ENCODE measurements around the gene CCDC88C.
"Not testable (repeated sequence)": the region's sequence is repeated elsewhere in the genome, so short reads cannot be mapped to it uniquely, and the experiment has no call there.

The CCDC88C gene

DNA sequence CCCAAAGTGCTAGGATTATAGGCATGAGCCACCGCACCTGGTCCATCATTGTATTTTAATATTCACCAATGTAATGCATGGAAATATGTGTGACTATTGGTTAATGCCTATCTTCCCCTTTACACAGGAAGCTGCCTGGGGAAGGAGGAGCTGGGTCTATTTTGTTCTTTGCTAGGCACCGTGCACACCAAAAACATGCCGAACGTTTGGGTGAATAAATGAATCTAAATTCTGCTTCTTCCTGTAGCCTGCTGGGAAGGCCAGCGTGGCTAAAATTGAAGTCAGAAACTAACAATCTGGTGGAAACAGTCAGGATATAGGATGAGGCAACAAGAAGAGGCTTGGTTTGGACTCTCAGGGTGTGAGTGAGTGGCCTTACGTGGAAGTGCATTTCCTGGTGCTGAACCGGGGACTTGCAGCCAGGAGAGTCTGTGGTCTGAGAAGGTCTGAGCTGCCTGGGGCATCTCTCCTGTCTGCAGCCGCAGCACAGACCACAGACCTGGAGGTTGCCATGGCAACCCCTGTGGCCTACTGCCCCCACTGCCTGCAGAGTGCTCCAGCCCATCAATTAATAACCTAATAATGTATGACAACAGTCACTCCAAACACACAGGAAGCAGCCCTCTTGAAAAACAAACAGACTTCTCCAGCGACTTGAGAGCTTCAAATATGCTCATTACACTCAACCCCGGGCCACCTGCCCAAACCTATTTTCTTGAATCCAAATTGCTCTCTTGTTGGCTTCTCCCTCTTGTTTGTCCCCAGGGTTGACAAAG is 167.6 kb downstream of the CCDC88C start:
- peak; percentile 83 for DNase-seq (ENCODE audit: low spot score)

DNA sequence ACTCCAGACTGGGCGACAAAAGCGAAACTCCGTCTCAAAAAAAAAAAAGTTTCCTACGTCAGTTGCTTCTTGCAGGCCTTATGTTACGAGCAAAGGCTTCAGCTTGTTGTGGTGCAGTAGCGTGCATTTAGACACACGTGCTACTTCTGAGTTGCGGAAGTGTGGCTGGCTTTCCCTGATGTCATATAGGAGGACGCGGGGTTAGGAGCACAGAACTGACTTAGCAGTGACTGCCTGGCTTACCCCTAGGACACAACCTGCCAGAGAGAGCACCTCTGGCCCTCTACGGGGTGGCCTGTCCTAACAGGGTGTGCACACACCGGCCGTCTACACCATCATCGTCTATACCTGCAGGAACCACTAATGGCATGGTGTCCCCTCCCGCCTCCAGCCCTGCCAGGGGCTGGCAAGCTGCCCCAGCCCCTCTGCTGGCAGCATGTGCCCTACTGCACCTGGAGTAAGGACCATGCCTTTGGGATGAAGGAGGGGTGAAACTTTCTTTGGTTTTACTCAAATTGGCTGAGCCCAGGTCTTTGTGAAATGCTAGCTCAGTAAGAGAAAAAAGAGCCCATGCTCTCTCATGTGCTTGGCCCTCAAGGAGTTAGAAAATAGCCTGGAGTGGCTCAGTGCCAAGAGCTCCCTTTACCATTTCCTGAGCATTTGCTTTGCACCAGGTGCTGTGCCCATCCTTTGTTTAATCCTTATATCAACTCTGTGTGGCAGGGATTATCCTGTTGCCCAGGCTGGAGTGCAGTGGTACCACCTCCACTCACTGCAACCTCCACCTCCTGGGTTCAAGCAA is 171.4 kb downstream of the CCDC88C start:
- peak; percentile 40 for DNase-seq (ENCODE audit: low spot score)

- DNase-seq (ENCODE audit: low spot score), result not testable (repeated sequence)
Measured at GRCh38 chr14:91245616-91246015, 172.0 kb downstream of the CCDC88C start.

DNA sequence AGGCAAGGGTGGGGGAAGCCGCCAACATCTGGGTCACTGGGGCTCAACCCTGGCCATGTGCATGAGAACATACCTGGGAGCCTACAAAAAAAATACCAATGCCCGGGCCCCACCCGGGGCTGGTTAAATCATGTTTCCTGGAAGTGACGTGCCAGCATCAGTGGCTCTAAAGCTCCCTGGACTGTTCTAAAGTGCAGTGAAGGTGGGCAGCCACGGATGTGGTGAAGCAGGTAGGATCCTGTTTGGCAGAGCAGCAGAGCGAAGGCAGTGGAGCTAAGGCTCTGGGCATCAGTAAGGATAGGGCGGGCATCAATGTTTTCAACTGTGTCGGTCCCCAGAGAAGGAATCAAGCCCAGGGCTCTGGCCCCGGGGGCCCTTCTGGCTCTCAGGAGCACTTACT is 172.6 kb downstream of the CCDC88C start:
- no peak for DNase-seq (ENCODE audit: low spot score)

DNA sequence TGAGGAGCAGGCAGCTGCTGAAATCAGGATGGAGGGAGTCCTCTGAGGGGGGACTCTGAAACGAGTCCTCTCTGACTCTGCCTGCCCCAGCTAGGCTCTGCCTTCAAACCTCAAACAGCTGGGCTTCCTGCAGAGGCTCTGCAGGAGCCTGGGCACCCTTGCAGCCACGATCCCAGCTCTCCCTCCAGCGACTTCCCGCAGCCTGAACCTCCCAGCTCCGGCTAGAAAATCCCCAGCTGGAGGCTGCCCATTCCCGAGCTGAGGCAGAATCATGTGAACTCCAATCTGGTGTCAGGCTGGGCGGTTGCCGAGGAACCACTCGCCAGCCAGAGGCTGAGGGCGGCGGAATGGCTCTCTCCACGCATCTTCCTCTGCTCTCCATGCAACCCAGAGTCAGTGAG is 173.1 kb downstream of the CCDC88C start, which contains the start of gene GPR68:
TSS of gene GPR68 (minus strand) at position 204 of the 401 bp plus-strand sequence. CDS start 9,654 bp downstream, outside the sequence.
- no peak for DNase-seq (ENCODE audit: low spot score)

- DNase-seq (ENCODE audit: low spot score), result no peak
Measured at GRCh38 chr14:91243074-91243471, 174.5 kb downstream of the CCDC88C start.

DNA sequence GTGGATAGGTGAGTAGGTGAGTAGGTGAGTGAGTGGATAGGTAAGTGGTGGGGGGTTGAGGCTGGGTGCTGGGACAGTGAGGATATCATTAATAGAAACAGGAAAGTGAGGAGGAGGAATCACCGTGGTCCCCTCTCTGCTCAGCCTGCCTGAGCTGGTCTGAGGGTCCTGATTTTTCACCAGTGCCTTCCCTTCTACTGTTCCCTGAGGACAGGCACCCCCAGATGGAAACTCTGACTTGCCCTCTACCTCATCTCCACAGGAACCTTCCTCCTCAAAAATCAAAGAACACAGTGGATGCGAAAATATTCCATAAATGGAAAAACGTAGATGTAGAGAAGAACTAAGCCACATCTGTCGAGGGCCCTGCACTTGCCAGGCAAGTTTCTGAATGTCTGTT is 175.0 kb downstream of the CCDC88C start:
- no peak for DNase-seq (ENCODE audit: low spot score)

GRCh38 chr14:91241863-91242262 is 175.8 kb downstream of the CCDC88C start:
- DNase-seq (ENCODE audit: low spot score), result peak; percentile 83

DNA sequence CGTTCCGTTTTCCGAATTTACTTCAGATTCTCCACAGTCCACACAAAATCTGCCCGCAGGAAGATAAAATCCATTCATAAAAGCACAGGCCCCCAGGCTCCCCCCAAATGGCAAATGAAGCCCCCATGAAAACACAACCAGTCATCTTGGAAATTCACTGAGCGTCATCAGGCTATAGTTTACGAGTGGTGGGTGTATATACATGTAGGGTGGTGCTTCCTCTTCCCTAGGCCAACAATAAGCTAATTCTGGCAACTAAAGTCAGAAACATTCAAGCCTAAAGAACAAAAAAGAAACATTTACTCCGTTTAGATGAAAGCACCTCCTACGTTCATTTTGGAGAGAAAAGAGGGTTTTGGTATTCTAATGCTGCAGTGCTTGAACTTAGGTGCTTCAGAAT is 179.0 kb downstream of the CCDC88C start:
- no peak for DNase-seq (ENCODE audit: low spot score)

DNA sequence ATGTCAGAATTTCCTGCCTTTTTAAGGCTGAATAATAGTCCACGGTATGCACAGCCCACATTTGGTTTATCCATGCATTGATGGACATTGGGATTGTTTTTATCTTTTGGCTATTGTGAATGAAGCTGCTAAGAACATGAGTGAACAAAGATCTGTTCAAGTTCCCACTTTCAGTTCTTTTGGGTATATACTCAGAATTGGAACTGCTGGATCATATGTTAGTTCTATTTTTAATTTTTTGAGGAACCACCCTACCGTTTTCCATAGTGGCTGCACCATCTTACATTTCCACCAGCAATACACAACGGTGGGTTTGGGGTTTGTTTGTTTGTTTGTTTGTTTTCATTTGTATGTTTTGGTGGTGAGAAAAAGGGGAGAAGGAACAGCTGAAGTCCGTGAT is 179.5 kb downstream of the CCDC88C start:
- DNase-seq (ENCODE audit: low spot score), result no peak

GRCh38 chr14:91237219-91237618 is 180.4 kb downstream of the CCDC88C start:
- no peak for DNase-seq (ENCODE audit: low spot score)

DNA sequence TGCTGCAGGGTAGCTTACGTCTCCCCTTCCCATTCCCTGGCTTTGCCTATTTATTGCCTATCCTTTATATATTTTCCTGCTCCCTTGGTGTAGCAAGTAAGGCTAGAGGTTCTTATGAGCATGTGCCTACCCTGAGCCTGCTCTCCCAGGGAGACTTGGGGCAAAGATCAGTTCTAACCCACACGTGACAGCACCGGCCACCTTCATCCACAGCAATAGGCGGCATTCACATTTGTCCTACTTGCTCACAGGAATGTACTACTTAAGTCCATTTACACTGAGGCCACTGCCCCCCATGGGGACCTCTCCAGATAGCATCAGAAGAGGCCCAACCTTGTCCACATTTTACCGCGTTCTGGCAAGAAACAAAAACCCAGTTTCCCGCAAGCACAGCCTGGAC is 181.8 kb downstream of the CCDC88C start:
- no peak for DNase-seq (ENCODE audit: low spot score)

- no peak for DNase-seq (ENCODE audit: low spot score)
Measured at GRCh38 chr14:91234791-91235114, 182.9 kb downstream of the CCDC88C start.

DNA sequence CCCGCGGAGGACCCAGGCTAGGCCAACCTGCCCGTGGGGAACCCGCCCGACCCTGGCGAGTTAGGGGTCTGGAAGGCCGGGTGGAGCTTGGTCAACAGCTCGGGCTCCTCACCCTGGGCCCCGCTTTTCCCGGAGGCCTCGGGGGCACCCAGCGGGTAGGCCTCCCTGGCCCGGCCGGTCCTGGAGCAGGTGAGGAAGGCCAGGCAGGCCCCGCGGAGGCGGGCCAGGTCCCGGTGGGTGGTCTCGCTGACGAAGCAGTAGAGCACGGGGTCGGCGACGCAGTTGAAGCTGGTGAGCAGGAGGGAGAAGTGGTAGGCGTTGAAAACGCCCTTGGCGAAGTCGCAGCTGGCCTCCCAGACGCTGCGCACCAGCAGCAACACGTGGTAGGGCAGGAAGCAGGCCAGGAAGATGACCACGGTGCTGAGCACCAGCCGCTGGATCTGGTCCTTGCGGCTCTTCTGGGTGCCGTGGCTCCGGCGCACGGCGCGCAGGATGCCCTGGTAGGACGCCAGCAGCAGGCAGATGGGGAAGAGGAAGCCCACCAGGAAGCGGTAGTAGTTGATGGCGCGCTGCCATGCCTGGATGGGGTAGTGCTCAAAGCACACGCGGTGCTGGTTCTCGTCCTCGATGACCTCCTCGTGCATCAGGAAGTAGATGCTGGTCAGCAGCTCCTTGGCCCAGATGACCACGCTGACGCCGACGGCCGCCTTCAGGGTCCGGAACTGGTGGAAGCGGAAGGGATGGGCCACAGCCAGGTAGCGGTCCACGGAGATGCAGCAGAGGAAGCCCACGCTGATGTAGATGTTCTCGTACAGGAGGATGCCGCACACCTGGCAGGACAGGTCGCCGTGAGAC is 183.5 kb downstream of the CCDC88C start:
- DNase-seq (ENCODE audit: low spot score), result no peak

- no peak for DNase-seq (ENCODE audit: low spot score)
Measured at GRCh38 chr14:91232603-91233002, 185.0 kb downstream of the CCDC88C start.

DNA sequence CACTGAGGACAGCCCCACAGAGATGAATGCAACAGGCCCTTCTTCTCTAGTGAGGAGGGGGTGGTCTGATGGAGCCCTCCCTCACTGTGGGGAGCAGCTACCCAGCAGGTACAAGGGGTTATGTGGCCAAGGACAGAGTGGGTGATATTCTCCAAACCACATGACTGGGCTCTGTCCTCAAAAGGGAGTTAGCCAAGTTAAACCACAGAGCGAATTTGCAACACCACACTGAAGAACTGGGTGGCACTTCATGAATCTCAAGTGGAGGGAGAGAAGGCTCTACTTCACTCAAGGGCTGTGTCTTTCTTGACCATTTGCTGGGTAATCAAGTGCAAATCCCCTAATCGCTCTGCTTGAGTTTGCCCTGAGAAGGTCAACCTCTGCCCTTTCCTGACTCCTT is 185.6 kb downstream of the CCDC88C start:
- no peak for DNase-seq (ENCODE audit: low spot score)

DNA sequence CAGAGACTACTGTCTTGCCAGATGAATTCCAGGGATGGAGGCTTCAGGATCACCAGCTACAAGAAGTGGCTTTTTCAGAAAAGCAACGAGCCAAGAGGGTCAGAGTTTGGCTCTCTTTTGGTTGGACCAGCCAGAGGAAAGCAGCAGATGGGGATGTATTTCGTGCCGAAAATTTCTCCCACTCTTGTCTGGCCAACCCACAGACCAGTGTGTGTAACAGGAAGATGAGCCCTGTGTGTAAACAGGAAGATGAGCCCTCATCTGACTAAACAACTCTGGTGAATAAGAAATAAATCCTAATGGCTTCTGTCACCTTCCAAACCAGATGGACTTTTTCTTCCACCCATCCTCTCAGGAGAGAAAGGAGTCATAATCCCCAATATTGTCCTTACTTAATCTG is 186.2 kb downstream of the CCDC88C start:
- DNase-seq (ENCODE audit: low spot score), result no peak

GRCh38 chr14:91230397-91231035 is 187.1 kb downstream of the CCDC88C start:
- no peak for DNase-seq (ENCODE audit: low spot score)

DNA sequence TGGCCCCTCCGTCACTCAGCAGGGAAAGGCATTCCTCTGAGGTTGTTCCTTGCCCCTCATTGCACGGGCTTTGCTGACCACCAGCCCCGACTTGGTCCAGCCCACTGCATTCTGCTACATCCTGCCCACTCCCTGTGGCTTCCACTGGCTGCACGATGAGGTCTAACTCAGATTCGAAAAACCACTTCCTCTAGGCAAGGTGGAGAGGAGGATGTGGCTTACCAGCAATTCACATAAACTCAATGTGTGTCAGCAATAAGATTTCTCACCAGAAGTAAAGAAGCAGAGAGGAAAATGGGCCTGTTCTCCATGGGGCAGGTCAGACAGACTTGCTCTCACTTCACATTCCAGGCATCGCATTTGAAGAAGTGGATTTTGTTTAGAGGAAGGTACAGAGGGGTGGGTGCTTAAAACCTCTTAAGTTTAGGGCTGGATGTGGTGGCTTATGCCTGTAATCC is 187.8 kb downstream of the CCDC88C start:
- DNase-seq (ENCODE audit: low spot score), result peak; percentile 49

- no peak for DNase-seq (ENCODE audit: low spot score)
Measured at GRCh38 chr14:91229005-91229382, 188.6 kb downstream of the CCDC88C start.

DNA sequence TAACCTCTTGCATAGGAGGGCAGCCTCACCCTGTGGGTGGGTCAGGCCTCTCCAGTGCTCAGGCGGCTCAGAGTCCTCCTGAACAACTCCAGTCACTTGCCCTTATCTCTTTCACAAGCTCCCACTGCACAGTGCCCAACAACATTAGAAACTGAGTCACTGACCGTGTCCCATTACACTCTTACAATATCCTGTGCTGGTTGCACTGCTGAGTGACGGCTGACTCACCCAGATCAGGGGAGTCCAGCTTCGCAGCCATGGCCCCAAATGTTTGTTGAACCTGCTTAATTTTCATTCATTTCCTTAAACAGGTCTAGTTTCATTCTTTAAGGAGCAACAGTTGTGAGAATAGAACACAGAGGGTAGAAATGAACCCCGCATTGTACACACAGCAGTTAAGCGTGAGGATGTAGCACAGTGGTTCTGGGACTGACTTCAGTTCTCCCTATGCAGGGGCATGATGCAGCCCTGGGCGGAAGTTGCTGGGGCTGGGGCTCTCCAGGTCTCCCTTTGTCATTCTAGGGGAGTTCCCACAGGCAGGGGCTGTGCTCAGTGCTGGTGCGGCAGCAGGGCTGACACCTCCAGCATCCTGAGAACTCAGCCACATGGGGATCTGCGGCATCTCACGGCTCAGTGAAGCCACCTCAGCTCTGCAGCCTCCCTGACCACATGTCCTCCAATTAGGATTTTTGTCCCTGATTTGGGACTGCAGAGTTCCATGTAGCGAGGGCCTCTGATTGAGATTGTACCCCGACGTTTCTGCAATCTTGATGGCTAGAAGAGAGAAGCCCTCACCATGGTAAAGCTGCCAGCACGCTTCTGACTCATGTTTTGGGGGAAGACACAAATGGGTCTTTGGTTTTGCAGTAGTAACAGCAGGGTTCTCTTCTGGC is 189.3 kb downstream of the CCDC88C start:
- DNase-seq (ENCODE audit: low spot score), result peak; percentile 37

All from NAMALWA (cell line).